ENCODE measurements around the gene MRGPRD. TPM values are rescaled to one million over a fixed set of nuclear protein-coding genes. Genes with fewer than 3 reads are reported as not detected.

Gene MRGPRD
- total and polyA plus RNA-seq, 2 experiments from 2014 or later = not detected

- Mint-ChIP-seq H3K4me1 (no peaks in the 10 kb centered on the region), H3K36me3 (ENCODE audit: low read depth) (no peaks in the 10 kb centered on the region), H3K4me3 (no peak overlapping the region), H3K9me3 (no peaks in the 10 kb centered on the region; the same call in 2 of the 3 replicates), H3K27ac (no peak overlapping the region), H3K27me3 (ENCODE audit: insufficient read depth, low read depth, poor library complexity) (peaks cover 10% of the 10 kb centered on the region)
- DNase-seq (ENCODE audit: low spot score) (no peak), ATAC-seq (peak; percentile 50; the same call in 2 of the 3 replicates)
- Histone ChIP-seq H3K79me2 (replicated peaks; ENCODE audit: insufficient read depth) (no peaks in the 10 kb centered on the region), H2AFZ (no peak overlapping the region), H3K27ac (ENCODE audit: low read depth) (no peak overlapping the region), H3K4me3 (no peak overlapping the region), H4K20me1 (replicated peaks; ENCODE audit: insufficient read depth) (no peaks in the 10 kb centered on the region), H3K36me3 (ENCODE audit: insufficient read depth) (no peaks in the 10 kb centered on the region), H3K9me2 (ENCODE audit: insufficient read depth) (0 out of 2 replicates have a peak, but pooled peaks cover 3% of the 10 kb centered on the region), H3K27me3 (ENCODE audit: insufficient read depth) (no peaks in the 10 kb centered on the region), H3K4me1 (ENCODE audit: insufficient read depth) (no peaks in the 10 kb centered on the region), H3K4me2 (no peak overlapping the region), H3F3A (replicated peaks; ENCODE audit: low read depth) (no peaks in the 10 kb centered on the region)
- no peak for TF ChIP-seq JUNB (IDR thresholded peaks at IDR 0.05; ENCODE audit: unreplicated experiment)
- no peak for TF ChIP-seq ETS1 (IDR thresholded peaks at IDR 0.05)
- TF ChIP-seq EZH2phosphoT487 (IDR thresholded peaks at IDR 0.05; ENCODE audit: unreplicated experiment) = no peak
- no peak for TF ChIP-seq POLR2AphosphoS5 (IDR thresholded peaks at IDR 0.05; ENCODE audit: low read depth)
- no peak for TF ChIP-seq NANOG (IDR thresholded peaks at IDR 0.05; ENCODE audit: borderline replicate concordance)
- TF ChIP-seq ZNF114 (CRISPR knock-in tag; IDR thresholded peaks at IDR 0.05) = no peak
- no peak for TF ChIP-seq STAT1 (IDR thresholded peaks at IDR 0.05; ENCODE audit: unreplicated experiment)
- TF ChIP-seq CTCF (conservative IDR thresholded peaks at IDR 0.05; ENCODE audit: low read depth in 2 of 2) = peak in 1 of 2 experiments; percentile 48; a peak in 2 of 4 replicates
These were observed 18.1 kb downstream of the MRGPRD start for GRCh38 chr11:68962527-68963250.

- Histone ChIP-seq H3K79me2 (replicated peaks; ENCODE audit: insufficient read depth) (no peaks in the 10 kb centered on the region), H3K27me3 (ENCODE audit: insufficient read depth) (no peaks in the 10 kb centered on the region), H3K4me1 (ENCODE audit: insufficient read depth) (no peaks in the 10 kb centered on the region), H3K4me3 (no peak overlapping the region), H4K20me1 (replicated peaks; ENCODE audit: insufficient read depth) (no peaks in the 10 kb centered on the region), H3K4me2 (no peak overlapping the region), H3F3A (replicated peaks; ENCODE audit: low read depth) (no peaks in the 10 kb centered on the region), H2AFZ (no peak overlapping the region), H3K9me2 (ENCODE audit: insufficient read depth) (no peaks in the 10 kb centered on the region), H3K27ac (ENCODE audit: low read depth) (no peak overlapping the region), H3K36me3 (ENCODE audit: insufficient read depth) (no peaks in the 10 kb centered on the region)
- DNase-seq (ENCODE audit: low spot score) = no peak
- ATAC-seq = no peak
- H3K4me3 Mint-ChIP-seq = no peak overlapping the region
- H3K36me3 Mint-ChIP-seq (ENCODE audit: low read depth) = no peaks in the 10 kb centered on the region
- H3K27ac Mint-ChIP-seq = no peak overlapping the region
- 0 out of 3 replicates have a peak, but pooled peaks cover 1% of the 10 kb centered on the region for H3K4me1 Mint-ChIP-seq
- H3K27me3 Mint-ChIP-seq (ENCODE audit: insufficient read depth, low read depth, poor library complexity) = peaks cover 10% of the 10 kb centered on the region
- no peaks in the 10 kb centered on the region; the same call in 2 of the 3 replicates for H3K9me3 Mint-ChIP-seq
- TF ChIP-seq POLR2AphosphoS5 (IDR thresholded peaks at IDR 0.05; ENCODE audit: low read depth) (no peak), ZNF331 (CRISPR knock-in tag; IDR thresholded peaks at IDR 0.05; ENCODE audit: low read depth) (no peak), STAT1 (IDR thresholded peaks at IDR 0.05; ENCODE audit: unreplicated experiment) (no peak), REST (IDR thresholded peaks at IDR 0.05; ENCODE audit: unreplicated experiment) (no peak)
These were observed 19.5 kb downstream of the MRGPRD start for GRCh38 chr11:68961245-68961644.

Data from GM23338 (cell line).